ENCODE data around the gene EPHA6. TPM values are rescaled to one million over a fixed set of nuclear protein-coding genes. Genes with fewer than 3 reads are reported as not detected.

The EPHA6 gene
- total and polyA plus RNA-seq, 7 donors, result 0.58 to 53.5 (median 45.4) TPM; not detected in 2

DNA sequence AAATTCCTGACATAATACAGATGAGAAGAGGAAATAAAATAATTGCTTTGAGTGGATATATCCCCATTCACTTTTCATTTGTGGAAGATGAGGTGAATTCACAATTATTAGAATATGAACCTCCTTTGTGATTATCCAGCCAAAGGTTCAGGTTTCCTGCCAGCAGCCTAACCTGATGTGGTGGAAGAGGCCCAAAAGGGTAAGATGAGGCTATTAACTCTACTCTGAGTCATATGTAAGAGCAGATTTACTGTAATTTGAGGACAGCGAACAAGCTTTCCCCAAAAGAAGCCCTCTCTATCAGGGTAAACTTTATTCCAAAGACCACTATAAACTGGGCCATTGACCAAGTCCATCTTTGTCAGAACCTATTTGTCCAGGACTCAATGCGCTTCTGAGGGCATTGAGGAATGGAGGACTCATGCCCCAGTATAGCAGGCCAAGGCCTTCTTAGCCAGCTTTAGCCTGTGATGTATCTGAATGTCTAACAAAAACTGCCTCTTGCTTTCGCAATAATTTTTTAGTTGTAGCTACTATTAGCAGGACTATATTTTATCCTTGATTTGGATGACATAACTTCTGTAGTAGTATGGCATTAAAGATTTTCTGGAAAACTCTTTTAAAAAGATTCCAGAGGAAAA is 859.1 kb downstream of the EPHA6 start:
- no peak for TF ChIP-seq EP300 (IDR thresholded peaks at IDR 0.05)
- TF ChIP-seq POLR2A (IDR thresholded peaks at IDR 0.05), result no peak
- no peak for TF ChIP-seq POLR2AphosphoS5 (IDR thresholded peaks at IDR 0.05)
- TF ChIP-seq, protein P1, sequence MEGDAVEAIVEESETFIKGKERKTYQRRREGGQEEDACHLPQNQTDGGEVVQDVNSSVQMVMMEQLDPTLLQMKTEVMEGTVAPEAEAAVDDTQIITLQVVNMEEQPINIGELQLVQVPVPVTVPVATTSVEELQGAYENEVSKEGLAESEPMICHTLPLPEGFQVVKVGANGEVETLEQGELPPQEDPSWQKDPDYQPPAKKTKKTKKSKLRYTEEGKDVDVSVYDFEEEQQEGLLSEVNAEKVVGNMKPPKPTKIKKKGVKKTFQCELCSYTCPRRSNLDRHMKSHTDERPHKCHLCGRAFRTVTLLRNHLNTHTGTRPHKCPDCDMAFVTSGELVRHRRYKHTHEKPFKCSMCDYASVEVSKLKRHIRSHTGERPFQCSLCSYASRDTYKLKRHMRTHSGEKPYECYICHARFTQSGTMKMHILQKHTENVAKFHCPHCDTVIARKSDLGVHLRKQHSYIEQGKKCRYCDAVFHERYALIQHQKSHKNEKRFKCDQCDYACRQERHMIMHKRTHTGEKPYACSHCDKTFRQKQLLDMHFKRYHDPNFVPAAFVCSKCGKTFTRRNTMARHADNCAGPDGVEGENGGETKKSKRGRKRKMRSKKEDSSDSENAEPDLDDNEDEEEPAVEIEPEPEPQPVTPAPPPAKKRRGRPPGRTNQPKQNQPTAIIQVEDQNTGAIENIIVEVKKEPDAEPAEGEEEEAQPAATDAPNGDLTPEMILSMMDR (IDR thresholded peaks at IDR 0.05), result no peak
- Histone ChIP-seq H3K27ac (no peak overlapping the region), H3K36me3 (no peaks in the 10 kb centered on the region), H3K4me3 (no peak overlapping the region), H3K9me3 (no peaks in the 10 kb centered on the region), H3K4me1 (no peaks in the 10 kb centered on the region), H3K27me3 (no peaks in the 10 kb centered on the region)
- 93% methylated on average over 3 of the region's 3 CpGs for WGBS, 2 donors
- DNase-seq, result no peak
- intact Hi-C loops (cut with DNase I), result no loop called here

DNA sequence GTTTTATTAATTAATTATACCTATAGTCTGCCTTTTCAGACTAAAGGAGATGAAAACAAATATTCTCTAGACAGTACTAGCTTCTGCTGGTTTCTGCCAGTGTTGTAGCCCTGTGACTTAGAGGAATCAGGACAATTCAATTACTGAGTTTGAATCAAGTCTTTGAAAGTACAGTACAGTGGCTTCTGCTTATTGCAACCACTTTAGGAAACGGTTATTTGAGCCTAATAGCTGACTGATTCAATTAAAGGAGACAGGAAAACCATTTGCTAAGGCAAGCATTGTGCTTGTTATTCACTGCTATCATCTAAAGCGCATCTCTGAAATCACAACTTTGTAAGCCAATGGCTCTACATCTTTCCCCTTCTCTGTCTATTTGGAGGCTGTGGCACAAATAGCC is 860.1 kb downstream of the EPHA6 start:
- no peak for DNase-seq
- H3K4me3 ChIP-seq, result no peak overlapping the region
- 69 to 82% methylated on average over 2 of the region's 2 CpGs for WGBS, 2 donors
- no peaks in the 10 kb centered on the region for H3K9me3 ChIP-seq
- no peaks in the 10 kb centered on the region for H3K36me3 ChIP-seq
- no peak overlapping the region for H3K27ac ChIP-seq
- H3K27me3 ChIP-seq, result no peaks in the 10 kb centered on the region
- H3K4me1 ChIP-seq, result no peaks in the 10 kb centered on the region
- intact Hi-C loops (cut with DNase I), result no loop called here
- TF ChIP-seq, protein P1 (IDR thresholded peaks at IDR 0.05), result no peak

DNA sequence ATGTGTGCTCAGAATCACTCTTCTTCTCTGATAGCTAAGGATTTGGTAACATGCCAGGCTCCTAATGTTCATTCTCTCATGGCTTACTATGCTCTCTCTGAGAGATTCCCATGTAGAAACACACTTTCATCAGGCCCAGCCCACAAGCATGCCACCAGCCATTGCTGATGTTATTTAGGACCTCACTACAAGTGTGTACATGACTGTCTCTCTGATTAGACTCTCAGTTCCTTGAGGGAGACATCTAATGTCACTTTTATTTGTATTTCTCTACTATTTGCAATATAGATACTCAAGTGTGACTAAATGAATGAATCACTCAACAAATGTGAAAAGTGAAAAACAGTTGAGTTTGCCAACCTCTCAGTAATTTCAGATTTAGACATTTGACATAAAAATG is 865.8 kb downstream of the EPHA6 start:
- no peak for DNase-seq
- Histone ChIP-seq H3K4me1 (no peaks in the 10 kb centered on the region), H3K27me3 (no peaks in the 10 kb centered on the region), H3K27ac (no peak overlapping the region), H3K9me3 (no peaks in the 10 kb centered on the region), H3K36me3 (no peaks in the 10 kb centered on the region), H3K4me3 (no peak overlapping the region)
- TF ChIP-seq, protein P1 (IDR thresholded peaks at IDR 0.05), result no peak
- TF ChIP-seq POLR2AphosphoS5 (IDR thresholded peaks at IDR 0.05), result no peak
- no peak for TF ChIP-seq EP300 (IDR thresholded peaks at IDR 0.05)
- no peak for TF ChIP-seq POLR2A (IDR thresholded peaks at IDR 0.05)
- intact Hi-C loops (cut with DNase I), result no loop called here

DNA sequence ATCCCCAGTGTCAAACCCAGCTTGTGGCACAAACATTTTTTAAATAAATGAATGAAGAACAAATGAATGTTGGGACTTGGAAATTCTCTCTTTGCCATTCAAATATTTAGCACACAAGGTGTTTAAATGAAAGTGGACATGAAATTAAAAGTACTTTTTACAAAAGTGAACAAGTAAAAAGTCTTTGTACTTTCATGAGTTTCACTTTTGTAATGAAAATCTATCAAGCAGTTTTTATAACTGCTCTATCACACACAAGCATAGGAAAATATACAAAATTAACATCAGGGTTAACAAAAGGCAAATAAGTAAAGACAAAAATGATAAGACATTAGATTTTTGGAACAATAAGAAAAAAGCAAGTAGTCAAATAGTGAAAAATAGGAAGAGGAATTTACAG is 866.3 kb downstream of the EPHA6 start:
- DNase-seq, result no peak
- intact Hi-C loops (cut with DNase I), result no loop called here

More for the DNA sequence above, 866.3 kb downstream of the EPHA6 start:
- Histone ChIP-seq H3K9me3 (no peaks in the 10 kb centered on the region), H3K4me1 (no peaks in the 10 kb centered on the region), H3K4me3 (no peak overlapping the region), H3K36me3 (no peaks in the 10 kb centered on the region), H3K27ac (no peak overlapping the region), H3K27me3 (no peaks in the 10 kb centered on the region)
- TF ChIP-seq POLR2AphosphoS5 (IDR thresholded peaks at IDR 0.05) (no peak), POLR2A (IDR thresholded peaks at IDR 0.05) (no peak), EP300 (IDR thresholded peaks at IDR 0.05) (no peak)
- TF ChIP-seq, protein P1 (IDR thresholded peaks at IDR 0.05), result no peak
